ENCODE data around the gene LHFPL3. TPM values are rescaled to one million over a fixed set of nuclear protein-coding genes. Genes with fewer than 3 reads are reported as not detected.

Gene LHFPL3
- total and polyA plus RNA-seq, 2 of the 13 experiments (the other 11 are each of a cell fraction or from before 2014, with no cell fraction given) = not detected

- TF ChIP-seq MAX (IDR thresholded peaks at IDR 0.05) (peak; percentile 92), RAD21 (CRISPR knock-in tag; IDR thresholded peaks at IDR 0.05) (peak; percentile 79), ZBTB40 (IDR thresholded peaks at IDR 0.05) (no peak), ZBTB40 (CRISPR knock-in tag; IDR thresholded peaks at IDR 0.05) (peak; percentile 24; the same call in 1 of the 2 replicates), RBM22 (optimal IDR thresholded peaks at IDR 0.05; ENCODE audit: low read length) (no peak), ELF1 (CRISPR knock-in tag; IDR thresholded peaks at IDR 0.05) (peak; percentile 68), TFDP1 (CRISPR knock-in tag; IDR thresholded peaks at IDR 0.05; ENCODE audit: borderline replicate concordance) (peak; percentile 40; the same call in 1 of the 2 replicates), FOSL2 (CRISPR knock-in tag; IDR thresholded peaks at IDR 0.05) (peak; percentile 33; the same call in 1 of the 2 replicates), PITX1 (CRISPR knock-in tag; IDR thresholded peaks at IDR 0.05) (no peak), ZNF205 (CRISPR knock-in tag; IDR thresholded peaks at IDR 0.05) (0 out of 2 replicates have a peak, but pooled peaks have one; percentile 44), ZSCAN21 (CRISPR knock-in tag; IDR thresholded peaks at IDR 0.05; ENCODE audit: borderline replicate concordance) (no peak), NFRKB (IDR thresholded peaks at IDR 0.05) (no peak), MYNN (CRISPR knock-in tag; IDR thresholded peaks at IDR 0.05; ENCODE audit: low read depth) (no peak), ZKSCAN1 (IDR thresholded peaks at IDR 0.05; ENCODE audit: low read length) (no peak), SAP130 (CRISPR knock-in tag; IDR thresholded peaks at IDR 0.05; ENCODE audit: low read depth) (peak; percentile 49), ATF4 (CRISPR knock-in tag; IDR thresholded peaks at IDR 0.05) (no peak), HMGXB4 (CRISPR knock-in tag; IDR thresholded peaks at IDR 0.05; ENCODE audit: borderline replicate concordance in 1 of 2, low read depth in 1 of 2) (peak; percentile 33 to 55; a peak in 1 of 4 replicates)
Measured at GRCh38 chr7:104883718-104884452, 555.5 kb downstream of the LHFPL3 start (continued).
